Neural progenitor cell (in vitro differentiated cells): Measurements from ENCODE around the gene ZNF831. TPM values are rescaled to one million over a fixed set of nuclear protein-coding genes. Genes with fewer than 3 reads are reported as not detected.

Source experiments
- DNase-seq: peaks from one replicate; pipeline ENCODE4 v3.0.0-alpha.2; 2016; ENCODE audit warnings: low spot score
- H2AFZ ChIP-seq: fragments of 200-600 bp; sonication (generic); replicated peaks from 2 replicates; pipeline ENCODE4 v1.6.1; 2016; ENCODE audit warnings: antibody characterized with exemption
- H3F3A ChIP-seq: fragments of 200-600 bp; sonication (generic); 2 replicates; pipeline ENCODE4 v1.6.1; 2016; ENCODE audit warnings: antibody characterized with exemption, low read depth
- H3K27ac ChIP-seq: fragments of 200-600 bp; sonication (generic); 2 replicates; pipeline ENCODE4 v1.5.1; 2016; ENCODE audit warnings: mild to moderate bottlenecking
- H3K27me3 ChIP-seq: fragments of 200-600 bp; sonication (generic); 2 replicates; pipeline ENCODE4 v1.6.1; 2016; ENCODE audit warnings: mild to moderate bottlenecking, moderate library complexity
- H3K36me3 ChIP-seq: fragments of 200-600 bp; sonication (generic); 2 replicates; pipeline ENCODE4 v1.5.1; 2016
- H3K4me1 ChIP-seq: fragments of 200-600 bp; sonication (generic); 2 replicates; pipeline ENCODE4 v1.6.1; 2016; ENCODE audit warnings: mixed run types
- H3K4me2 ChIP-seq: fragments of 200-600 bp; sonication (generic); 2 replicates; pipeline ENCODE4 v1.6.1; 2016
- H3K4me3 ChIP-seq: fragments of 200-600 bp; sonication (generic); 2 replicates; pipeline ENCODE4 v1.5.1; 2016
- H3K79me2 ChIP-seq: fragments of 200-600 bp; sonication (generic); 2 replicates; pipeline ENCODE4 v1.6.1; 2016; ENCODE audit warnings: low read depth
- H3K9ac ChIP-seq: fragments of 200-600 bp; sonication (generic); 2 replicates; pipeline ENCODE4 v1.6.1; 2016
- H3K9me3 ChIP-seq: fragments of 200-600 bp; sonication (generic); 2 replicates; pipeline ENCODE4 v1.5.1; 2016; ENCODE audit warnings: low read depth
- H4K20me1 ChIP-seq: fragments of 200-600 bp; sonication (generic); 2 replicates; pipeline ENCODE4 v1.6.1; 2016; ENCODE audit warnings: low read depth
- H3K27ac Mint-ChIP-seq: 3 replicates; pipeline ENCODE4 v1.8.0; 2021; ENCODE audit warnings: mixed read lengths
- H3K27me3 Mint-ChIP-seq: 2 replicates; pipeline ENCODE4 v1.8.0; 2022; ENCODE audit warnings: low read depth, mild to moderate bottlenecking, inconsistent platforms, moderate library complexity, mixed read lengths; ENCODE audit not compliant: insufficient read depth
- H3K36me3 Mint-ChIP-seq: 3 replicates; pipeline ENCODE4 v1.8.0; 2021; ENCODE audit warnings: mixed read lengths
- H3K4me1 Mint-ChIP-seq: 3 replicates; pipeline ENCODE4 v1.8.0; 2021; ENCODE audit warnings: mixed read lengths
- H3K4me3 Mint-ChIP-seq: 3 replicates; pipeline ENCODE4 v1.8.0; 2021; ENCODE audit warnings: mild to moderate bottlenecking, moderate library complexity, mixed read lengths
- H3K9me3 Mint-ChIP-seq: 3 replicates; pipeline ENCODE4 v1.8.0; 2020; ENCODE audit warnings: mixed read lengths
- EZH2 ChIP-seq: fragments of 200-600 bp; sonication (generic); IDR thresholded peaks from 2 replicates; pipeline ENCODE4 v1.6.1; 2017; ENCODE audit warnings: antibody characterized with exemption, mild to moderate bottlenecking, moderate library complexity
- EZH2phosphoT487 ChIP-seq: fragments of 200-600 bp; sonication (generic); IDR thresholded peaks from 2 replicates; pipeline ENCODE4 v1.6.1; 2017; ENCODE audit warnings: antibody characterized with exemption
- total RNA-seq: library from RNA; depleted of rRNA; stranded (reverse); fragments of >200 nt; gene quantifications from 2 replicates; pipeline ENCODE4 v1.2.3, GENCODE V29; 2015; ENCODE audit warnings: low replicate concordance
- TF ChIP-seq, protein P1 (sequence below): fragments of 200-600 bp; sonication (generic); IDR thresholded peaks from 2 replicates; pipeline ENCODE4 v1.5.1; 2017; ENCODE audit warnings: antibody characterized with exemption, mild to moderate bottlenecking

Gene ZNF831
- total RNA-seq, 1 donor from 2014 or later: not detected

DNA sequence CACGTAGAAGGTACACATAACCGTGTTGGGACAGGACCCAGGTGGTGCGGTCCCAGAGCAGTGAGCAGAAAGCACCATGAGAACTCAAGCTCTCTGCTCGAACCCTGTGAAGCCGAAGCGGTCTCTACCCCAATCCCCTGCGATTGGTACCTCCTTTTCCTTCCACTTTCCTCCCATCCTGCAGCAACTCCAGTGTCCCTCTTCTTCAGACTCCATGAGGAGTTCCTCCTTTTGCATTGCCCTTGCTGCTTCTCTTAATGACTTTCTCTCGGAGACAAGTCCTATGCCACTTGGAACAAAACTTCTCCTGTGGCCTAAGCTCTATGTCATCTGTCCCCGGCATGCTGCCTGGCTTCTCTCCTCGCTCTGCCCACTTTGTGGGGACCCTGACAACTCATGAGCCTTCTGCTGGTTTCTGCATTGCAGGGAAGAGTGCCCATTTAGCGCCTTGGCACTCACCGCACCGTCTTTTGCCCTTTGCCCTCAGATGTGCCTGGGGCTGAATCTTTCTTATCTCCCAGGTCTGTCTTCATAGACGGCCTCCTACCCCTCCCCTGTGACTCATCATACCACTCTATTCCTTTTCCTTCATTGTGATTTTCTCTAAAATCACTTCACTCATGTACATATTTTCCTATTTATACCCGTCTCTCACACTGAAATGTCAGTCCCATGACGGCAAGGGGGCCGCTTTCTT lies 9.2 kb upstream of the ZNF831 start:
- Mint-ChIP-seq H3K4me3 (no peak overlapping the region), H3K9me3 (no peaks in the 10 kb centered on the region), H3K36me3 (no peaks in the 10 kb centered on the region), H3K4me1 (peaks cover 6% of the 10 kb centered on the region), H3K27me3 (peaks cover 8% of the 10 kb centered on the region), H3K27ac (no peak overlapping the region)
- no peak overlapping the region for H3K4me3 ChIP-seq
- H4K20me1 ChIP-seq: no peaks in the 10 kb centered on the region
- H3K9me3 ChIP-seq: no peaks in the 10 kb centered on the region
- no peaks in the 10 kb centered on the region for H3F3A ChIP-seq
- H3K4me2 ChIP-seq: no peak overlapping the region
- no peak for DNase-seq
- TF ChIP-seq, protein P1, sequence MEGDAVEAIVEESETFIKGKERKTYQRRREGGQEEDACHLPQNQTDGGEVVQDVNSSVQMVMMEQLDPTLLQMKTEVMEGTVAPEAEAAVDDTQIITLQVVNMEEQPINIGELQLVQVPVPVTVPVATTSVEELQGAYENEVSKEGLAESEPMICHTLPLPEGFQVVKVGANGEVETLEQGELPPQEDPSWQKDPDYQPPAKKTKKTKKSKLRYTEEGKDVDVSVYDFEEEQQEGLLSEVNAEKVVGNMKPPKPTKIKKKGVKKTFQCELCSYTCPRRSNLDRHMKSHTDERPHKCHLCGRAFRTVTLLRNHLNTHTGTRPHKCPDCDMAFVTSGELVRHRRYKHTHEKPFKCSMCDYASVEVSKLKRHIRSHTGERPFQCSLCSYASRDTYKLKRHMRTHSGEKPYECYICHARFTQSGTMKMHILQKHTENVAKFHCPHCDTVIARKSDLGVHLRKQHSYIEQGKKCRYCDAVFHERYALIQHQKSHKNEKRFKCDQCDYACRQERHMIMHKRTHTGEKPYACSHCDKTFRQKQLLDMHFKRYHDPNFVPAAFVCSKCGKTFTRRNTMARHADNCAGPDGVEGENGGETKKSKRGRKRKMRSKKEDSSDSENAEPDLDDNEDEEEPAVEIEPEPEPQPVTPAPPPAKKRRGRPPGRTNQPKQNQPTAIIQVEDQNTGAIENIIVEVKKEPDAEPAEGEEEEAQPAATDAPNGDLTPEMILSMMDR: no peak
- TF ChIP-seq EZH2phosphoT487 (no peak), EZH2 (no peak)
- H3K9ac ChIP-seq: no peak overlapping the region
- no peak overlapping the region for H2AFZ ChIP-seq
- peaks cover 14% of the 10 kb centered on the region for H3K4me1 ChIP-seq
- H3K27me3 ChIP-seq: no peaks in the 10 kb centered on the region
- no peaks in the 10 kb centered on the region for H3K36me3 ChIP-seq
- no peaks in the 10 kb centered on the region for H3K79me2 ChIP-seq
- no peak overlapping the region for H3K27ac ChIP-seq

- no peak overlapping the region for H3K4me3 ChIP-seq
- H3K9me3 ChIP-seq: no peaks in the 10 kb centered on the region
- no peak overlapping the region for H3K9ac ChIP-seq
- H3K4me3 Mint-ChIP-seq: no peak overlapping the region
- peaks cover 14% of the 10 kb centered on the region for H3K4me1 ChIP-seq
- no peak for DNase-seq
- H3K9me3 Mint-ChIP-seq: peaks cover 2% of the 10 kb centered on the region
- no peaks in the 10 kb centered on the region for H4K20me1 ChIP-seq
- no peaks in the 10 kb centered on the region for H3K79me2 ChIP-seq
- H3K27me3 ChIP-seq: no peaks in the 10 kb centered on the region
- peaks cover 11% of the 10 kb centered on the region for H3K4me1 Mint-ChIP-seq
- H2AFZ ChIP-seq: no peak overlapping the region
- no peak overlapping the region for H3K27ac Mint-ChIP-seq
- H3K27ac ChIP-seq: no peak overlapping the region
- no peaks in the 10 kb centered on the region for H3F3A ChIP-seq
- no peaks in the 10 kb centered on the region for H3K36me3 Mint-ChIP-seq
- peaks cover 12% of the 10 kb centered on the region for H3K27me3 Mint-ChIP-seq
- no peaks in the 10 kb centered on the region for H3K36me3 ChIP-seq
- H3K4me2 ChIP-seq: no peak overlapping the region
- TF ChIP-seq, protein P1: no peak
- no peak for TF ChIP-seq EZH2
- TF ChIP-seq EZH2phosphoT487: no peak
These were observed 6.6 kb upstream of the ZNF831 start for GRCh38 chr20:59157064-59157463.

DNA sequence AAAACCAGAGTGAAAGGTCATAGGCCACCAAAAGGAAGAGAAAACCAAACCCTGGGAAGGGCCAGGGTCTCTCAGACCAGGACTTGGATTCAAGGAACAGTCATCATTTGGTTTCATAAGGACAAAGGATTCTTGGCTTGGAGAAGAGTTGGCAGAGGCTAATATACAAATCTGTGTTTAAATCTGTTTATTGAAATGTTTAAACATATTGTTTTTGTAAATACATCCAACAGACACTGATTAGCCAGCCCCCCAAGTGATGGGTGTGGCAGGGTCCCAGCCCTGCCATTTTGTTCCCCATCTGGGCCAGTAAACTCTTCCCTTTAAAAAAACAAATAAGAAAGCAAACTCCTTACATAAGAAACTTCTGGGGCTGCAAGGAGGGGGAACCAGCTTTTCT lies 6.1 kb upstream of the ZNF831 start:
- H2AFZ ChIP-seq: no peak overlapping the region
- peaks cover 11% of the 10 kb centered on the region for H3K4me1 Mint-ChIP-seq
- H3K9me3 Mint-ChIP-seq: peaks cover 2% of the 10 kb centered on the region
- no peak overlapping the region for H3K27ac ChIP-seq
- H3K36me3 Mint-ChIP-seq: no peaks in the 10 kb centered on the region
- TF ChIP-seq, protein P1: no peak
- TF ChIP-seq EZH2 (no peak), EZH2phosphoT487 (no peak)
- peaks cover 14% of the 10 kb centered on the region for H3K4me1 ChIP-seq
- no peaks in the 10 kb centered on the region for H3K36me3 ChIP-seq
- H3K4me3 ChIP-seq: no peak overlapping the region
- DNase-seq: no peak
- peaks cover 9% of the 10 kb centered on the region for H3K27me3 Mint-ChIP-seq
- no peaks in the 10 kb centered on the region for H3K27me3 ChIP-seq
- no peak overlapping the region for H3K27ac Mint-ChIP-seq
- no peaks in the 10 kb centered on the region for H3K9me3 ChIP-seq
- no peaks in the 10 kb centered on the region for H4K20me1 ChIP-seq
- no peaks in the 10 kb centered on the region for H3K79me2 ChIP-seq
- H3K9ac ChIP-seq: no peak overlapping the region
- H3K4me2 ChIP-seq: no peak overlapping the region
- H3F3A ChIP-seq: no peaks in the 10 kb centered on the region
- H3K4me3 Mint-ChIP-seq: no peak overlapping the region
